Liver (tissue), 3 donors: ENCODE results near the gene NISCH.

Source experiments
- CTCF ChIP-seq: fragments of 150-350 bp; IDR thresholded peaks from 2 replicates; pipeline ENCODE4 v1.5.1; 2017; ENCODE audit warnings: improper control_type of control experiment, low read depth, low read length; ENCODE audit not compliant: missing input control
- YY1 ChIP-seq: IDR thresholded peaks from 2 replicates; pipeline ENCODE4 v1.6.1; 2016; ENCODE audit warnings: antibody characterized with exemption, mild to moderate bottlenecking
- TF ChIP-seq, protein P1 (sequence below): IDR thresholded peaks from 2 replicates; pipeline ENCODE4 v1.6.1; 2016; ENCODE audit warnings: antibody characterized with exemption, mild to moderate bottlenecking
- TF ChIP-seq, protein P2 (sequence below): IDR thresholded peaks from 2 replicates; pipeline ENCODE4 v1.6.1; 2016; ENCODE audit warnings: antibody characterized with exemption
- TF ChIP-seq, protein P3 (sequence below): IDR thresholded peaks from 2 replicates; pipeline ENCODE4 v1.6.1; 2016; ENCODE audit warnings: antibody characterized with exemption
- donor health status: healthy.
- donor health status: healthy.

DNA sequence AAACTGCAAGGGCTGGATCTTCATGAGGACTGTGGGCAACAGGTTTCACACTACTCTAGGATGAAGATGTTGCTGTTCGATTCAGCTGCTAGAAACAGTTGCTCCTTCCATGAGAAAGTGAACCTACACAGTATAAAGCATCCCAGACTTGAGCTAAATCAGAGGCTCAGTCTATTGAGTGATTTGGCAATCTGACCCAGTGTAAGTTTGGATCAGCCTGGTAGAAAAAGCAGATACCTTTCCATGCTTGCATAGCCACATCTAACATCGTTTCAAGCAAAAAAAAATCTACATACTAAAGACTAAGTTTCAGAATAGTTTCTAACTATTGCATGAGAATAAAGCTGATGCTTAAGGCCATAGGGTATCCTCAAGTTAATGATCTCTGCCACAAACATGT lies 85.6 kb downstream of the NISCH start:
- TF ChIP-seq CTCF (no peak), YY1 (no peak)
- TF ChIP-seq, protein P1, sequence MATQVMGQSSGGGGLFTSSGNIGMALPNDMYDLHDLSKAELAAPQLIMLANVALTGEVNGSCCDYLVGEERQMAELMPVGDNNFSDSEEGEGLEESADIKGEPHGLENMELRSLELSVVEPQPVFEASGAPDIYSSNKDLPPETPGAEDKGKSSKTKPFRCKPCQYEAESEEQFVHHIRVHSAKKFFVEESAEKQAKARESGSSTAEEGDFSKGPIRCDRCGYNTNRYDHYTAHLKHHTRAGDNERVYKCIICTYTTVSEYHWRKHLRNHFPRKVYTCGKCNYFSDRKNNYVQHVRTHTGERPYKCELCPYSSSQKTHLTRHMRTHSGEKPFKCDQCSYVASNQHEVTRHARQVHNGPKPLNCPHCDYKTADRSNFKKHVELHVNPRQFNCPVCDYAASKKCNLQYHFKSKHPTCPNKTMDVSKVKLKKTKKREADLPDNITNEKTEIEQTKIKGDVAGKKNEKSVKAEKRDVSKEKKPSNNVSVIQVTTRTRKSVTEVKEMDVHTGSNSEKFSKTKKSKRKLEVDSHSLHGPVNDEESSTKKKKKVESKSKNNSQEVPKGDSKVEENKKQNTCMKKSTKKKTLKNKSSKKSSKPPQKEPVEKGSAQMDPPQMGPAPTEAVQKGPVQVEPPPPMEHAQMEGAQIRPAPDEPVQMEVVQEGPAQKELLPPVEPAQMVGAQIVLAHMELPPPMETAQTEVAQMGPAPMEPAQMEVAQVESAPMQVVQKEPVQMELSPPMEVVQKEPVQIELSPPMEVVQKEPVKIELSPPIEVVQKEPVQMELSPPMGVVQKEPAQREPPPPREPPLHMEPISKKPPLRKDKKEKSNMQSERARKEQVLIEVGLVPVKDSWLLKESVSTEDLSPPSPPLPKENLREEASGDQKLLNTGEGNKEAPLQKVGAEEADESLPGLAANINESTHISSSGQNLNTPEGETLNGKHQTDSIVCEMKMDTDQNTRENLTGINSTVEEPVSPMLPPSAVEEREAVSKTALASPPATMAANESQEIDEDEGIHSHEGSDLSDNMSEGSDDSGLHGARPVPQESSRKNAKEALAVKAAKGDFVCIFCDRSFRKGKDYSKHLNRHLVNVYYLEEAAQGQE: no peak
- TF ChIP-seq, protein P2, sequence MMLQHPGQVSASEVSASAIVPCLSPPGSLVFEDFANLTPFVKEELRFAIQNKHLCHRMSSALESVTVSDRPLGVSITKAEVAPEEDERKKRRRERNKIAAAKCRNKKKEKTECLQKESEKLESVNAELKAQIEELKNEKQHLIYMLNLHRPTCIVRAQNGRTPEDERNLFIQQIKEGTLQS: no peak
- TF ChIP-seq, protein P3, sequence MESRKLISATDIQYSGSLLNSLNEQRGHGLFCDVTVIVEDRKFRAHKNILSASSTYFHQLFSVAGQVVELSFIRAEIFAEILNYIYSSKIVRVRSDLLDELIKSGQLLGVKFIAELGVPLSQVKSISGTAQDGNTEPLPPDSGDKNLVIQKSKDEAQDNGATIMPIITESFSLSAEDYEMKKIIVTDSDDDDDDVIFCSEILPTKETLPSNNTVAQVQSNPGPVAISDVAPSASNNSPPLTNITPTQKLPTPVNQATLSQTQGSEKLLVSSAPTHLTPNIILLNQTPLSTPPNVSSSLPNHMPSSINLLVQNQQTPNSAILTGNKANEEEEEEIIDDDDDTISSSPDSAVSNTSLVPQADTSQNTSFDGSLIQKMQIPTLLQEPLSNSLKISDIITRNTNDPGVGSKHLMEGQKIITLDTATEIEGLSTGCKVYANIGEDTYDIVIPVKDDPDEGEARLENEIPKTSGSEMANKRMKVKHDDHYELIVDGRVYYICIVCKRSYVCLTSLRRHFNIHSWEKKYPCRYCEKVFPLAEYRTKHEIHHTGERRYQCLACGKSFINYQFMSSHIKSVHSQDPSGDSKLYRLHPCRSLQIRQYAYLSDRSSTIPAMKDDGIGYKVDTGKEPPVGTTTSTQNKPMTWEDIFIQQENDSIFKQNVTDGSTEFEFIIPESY: no peak
